Measurements from ENCODE around the gene COPB1. TPM values are rescaled to one million over a fixed set of nuclear protein-coding genes. Genes with fewer than 3 reads are reported as not detected.

Gene COPB1
- total and polyA plus RNA-seq, 9 of the 15 experiments (the other 6 are each of a cell fraction or from before 2014, with no cell fraction given): 64.7 to 188 (median 91.6) TPM

- TF ChIP-seq ZNF512 (tag; IDR thresholded peaks at IDR 0.05) (no peak), E2F1 (CRISPR knock-in tag; IDR thresholded peaks at IDR 0.05) (peak; percentile 36; the same call in 1 of the 2 replicates), EHMT2 (IDR thresholded peaks at IDR 0.05) (no peak), STAT6 (CRISPR knock-in tag; IDR thresholded peaks at IDR 0.05) (no peak), ADNP (tag; IDR thresholded peaks at IDR 0.05) (no peak), ZNF766 (CRISPR knock-in tag; conservative IDR thresholded peaks at IDR 0.05) (peak; percentile 74), ARID2 (IDR thresholded peaks at IDR 0.05) (peak; percentile 26; the same call in 1 of the 2 replicates), WHSC1 (IDR thresholded peaks at IDR 0.05; ENCODE audit: low read length) (no peak), MLLT1 (IDR thresholded peaks at IDR 0.05) (peak in 1 of 2 experiments; percentile 100; a peak in 2 of 4 replicates), HNRNPLL (IDR thresholded peaks at IDR 0.05; ENCODE audit: low read depth, low read length, poor library complexity, severe bottlenecking) (peak; percentile 89), SP2 (IDR thresholded peaks at IDR 0.05; ENCODE audit: extremely low read depth, low read depth, low read length, poor library complexity, severe bottlenecking) (no peak), MLX (CRISPR knock-in tag; conservative IDR thresholded peaks at IDR 0.05) (0 out of 4 replicates have a peak, but pooled peaks of 1 of the 2 experiments have one; percentile 30), MEF2A (IDR thresholded peaks at IDR 0.05; ENCODE audit: control insufficient read depth, low read depth, low read length) (no peak), CHD2 (IDR thresholded peaks at IDR 0.05; ENCODE audit: low read depth, low read length) (0 out of 2 replicates have a peak, but pooled peaks have one; percentile 17), MNT (conservative IDR thresholded peaks at IDR 0.05) (peak; percentile 93 to 96), ZBTB1 (CRISPR knock-in tag; IDR thresholded peaks at IDR 0.05; ENCODE audit: borderline replicate concordance, low read depth) (no peak; the same call in 1 of the 2 replicates)
Observed at GRCh38 chr11:14519917-14520746, 20.5 kb upstream of the COPB1 start, which contains the start of gene PSMA1 (continued).

Measured in K562 (cell line).